HG03139 (cell line): Measurements from ENCODE around the gene HSD17B3.
"Not testable (repeated sequence)": the region's sequence is repeated elsewhere in the genome, so short reads cannot be mapped to it uniquely, and the experiment has no call there.

Experiments used
- ATAC-seq: cut with Tn5 transposase; IDR thresholded peaks from one replicate; pipeline ENCODE4 v1.9.1; 2021; ENCODE audit not compliant: unreplicated experiment

Gene HSD17B3

DNA sequence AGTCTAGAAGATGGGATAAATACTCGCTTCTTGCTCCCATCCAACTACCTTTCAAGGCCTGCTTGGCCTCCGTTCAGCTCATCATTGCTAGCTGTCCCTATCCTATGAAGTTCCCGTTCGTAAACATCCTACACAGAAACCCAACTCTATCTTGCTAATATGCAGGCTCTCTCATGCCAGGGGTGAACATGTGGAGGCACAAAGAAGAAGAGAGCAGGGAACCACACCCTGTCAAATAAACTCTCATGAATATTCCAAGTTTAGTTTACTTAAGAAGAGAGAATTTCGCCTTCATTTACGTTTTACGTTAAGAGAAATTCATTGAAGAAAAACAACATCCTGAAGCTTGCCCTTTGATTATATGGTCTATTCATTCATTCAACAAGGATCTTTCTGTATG lies 7.9 kb upstream of the HSD17B3 start:
- ATAC-seq, result no peak

DNA sequence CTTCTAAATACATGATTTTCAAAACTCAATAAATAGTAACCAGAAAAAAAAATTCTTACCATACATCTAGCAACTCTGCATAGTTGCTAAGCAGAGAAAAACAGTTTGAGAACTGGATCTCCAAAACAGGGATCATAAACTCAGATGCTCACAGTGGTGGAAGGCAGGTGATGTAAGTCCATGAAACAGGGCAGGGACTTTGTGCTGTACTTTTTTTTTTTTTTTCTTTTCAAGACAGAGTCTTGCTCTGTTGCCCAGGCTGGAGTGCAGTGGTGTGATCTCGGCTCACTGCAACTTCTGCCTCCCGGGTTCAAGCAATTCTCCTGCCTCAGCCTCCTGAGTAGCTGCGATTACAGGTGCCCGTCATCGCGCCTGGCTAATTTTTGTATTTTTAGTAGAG lies 5.0 kb upstream of the HSD17B3 start:
- not testable (repeated sequence) for ATAC-seq

DNA sequence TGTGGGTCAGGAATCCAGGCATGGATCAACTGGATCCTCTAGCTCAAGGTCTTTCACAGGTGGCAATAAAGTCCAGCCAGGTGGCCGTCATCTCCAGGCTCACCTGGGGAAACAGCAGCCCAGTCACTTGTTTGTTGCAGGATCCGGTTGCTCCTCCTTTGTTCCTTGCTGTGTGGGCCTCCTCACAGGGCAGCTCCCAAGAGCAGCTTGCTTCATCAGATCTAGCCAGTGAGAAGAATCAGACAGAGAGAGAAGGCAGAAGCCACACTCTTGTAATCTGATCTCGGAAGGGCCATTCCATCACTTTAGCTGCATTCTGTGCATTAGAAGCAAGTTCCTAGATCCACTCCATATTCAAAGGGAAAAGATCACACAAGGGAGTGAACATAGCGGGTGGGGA lies 3.2 kb upstream of the HSD17B3 start:
- ATAC-seq, result no peak

DNA sequence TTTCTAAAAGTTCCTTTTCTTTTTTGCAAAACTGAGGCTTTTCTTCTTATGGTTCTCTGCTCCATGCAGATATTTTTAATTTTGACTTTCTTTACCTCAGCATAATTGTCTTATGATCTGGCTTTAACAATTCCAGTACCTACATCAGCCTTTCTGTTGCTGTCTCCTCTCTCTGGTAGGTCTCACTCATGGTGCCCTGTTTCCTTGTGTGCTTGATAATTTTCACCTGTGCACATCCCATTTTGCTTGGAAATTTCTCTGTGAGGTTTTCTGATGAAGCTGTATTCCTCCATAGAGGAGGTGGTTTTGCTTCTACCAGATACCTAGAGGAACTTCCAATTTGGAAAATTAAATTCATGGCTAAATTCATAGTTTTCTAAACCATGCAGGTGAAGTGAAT lies 2.3 kb upstream of the HSD17B3 start:
- no peak for ATAC-seq

DNA sequence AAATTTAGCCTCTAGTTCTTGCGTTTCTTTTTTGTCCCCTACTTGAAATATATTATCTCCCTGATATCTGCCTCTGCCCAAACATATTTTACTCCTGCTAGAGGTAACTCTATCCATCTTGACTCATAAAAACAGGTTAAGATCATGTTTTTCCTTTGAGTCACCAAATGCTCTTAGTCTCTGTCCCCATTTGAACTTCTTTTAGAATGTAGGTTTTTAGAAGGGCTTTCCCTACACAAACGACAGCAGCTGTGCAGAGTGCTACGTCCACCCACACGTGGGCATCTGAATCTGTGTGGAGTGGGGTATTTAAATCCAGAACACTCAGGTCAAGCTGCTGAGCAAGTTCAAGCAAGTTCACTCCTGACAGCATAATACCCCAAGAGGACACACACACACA lies 2.2 kb downstream of the HSD17B3 start:
- ATAC-seq, result no peak

DNA sequence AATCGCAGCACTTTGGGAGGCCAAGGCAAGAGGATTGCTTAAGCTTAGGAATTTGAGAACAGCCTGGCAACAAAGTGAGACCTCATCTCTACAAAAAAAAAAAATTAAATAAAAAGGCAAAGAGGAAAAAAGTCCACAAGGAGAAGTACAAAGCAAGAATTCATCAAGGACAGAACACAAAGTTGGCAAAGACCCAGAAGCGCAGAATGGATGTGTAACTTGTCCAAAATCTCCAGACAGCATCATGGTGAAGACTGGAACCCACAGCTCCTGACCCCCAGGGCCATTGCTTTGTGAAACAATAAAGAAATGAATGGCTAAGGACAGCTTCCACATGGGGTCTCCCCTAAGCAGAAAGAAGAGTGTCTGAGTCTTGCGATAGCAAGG lies 7.8 kb downstream of the HSD17B3 start:
- ATAC-seq, result no peak

DNA sequence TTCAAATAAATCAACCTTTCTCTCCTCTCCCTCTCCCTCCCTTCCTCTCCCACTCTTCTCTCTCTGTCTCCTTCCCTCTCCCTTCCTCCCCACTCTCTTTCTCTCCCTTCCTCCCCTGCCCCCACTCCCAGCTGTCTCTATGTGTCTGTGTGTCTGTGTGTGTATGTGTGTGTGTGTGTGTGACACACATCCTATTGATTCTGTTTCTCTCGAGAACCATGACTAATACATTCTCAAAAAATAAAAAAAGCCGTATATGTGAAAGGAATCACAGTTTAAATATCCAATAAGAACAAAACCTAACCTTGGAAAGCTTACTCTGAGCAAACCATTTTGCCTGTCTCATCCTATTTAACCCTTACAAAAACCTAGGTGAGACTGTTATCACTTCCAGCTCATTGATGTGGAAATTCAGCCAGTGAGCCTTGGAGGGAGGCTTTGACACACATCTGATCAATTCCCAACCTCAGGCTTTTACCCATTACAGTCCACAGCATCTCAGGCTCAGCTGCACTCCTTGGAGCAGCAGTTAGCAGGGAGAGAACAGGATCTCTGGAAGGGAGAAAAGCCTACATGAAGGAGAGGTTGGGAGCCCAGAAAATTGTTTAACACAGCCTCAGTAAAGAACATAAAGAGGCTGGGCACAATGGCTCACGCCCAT lies 8.3 kb downstream of the HSD17B3 start:
- no peak for ATAC-seq

DNA sequence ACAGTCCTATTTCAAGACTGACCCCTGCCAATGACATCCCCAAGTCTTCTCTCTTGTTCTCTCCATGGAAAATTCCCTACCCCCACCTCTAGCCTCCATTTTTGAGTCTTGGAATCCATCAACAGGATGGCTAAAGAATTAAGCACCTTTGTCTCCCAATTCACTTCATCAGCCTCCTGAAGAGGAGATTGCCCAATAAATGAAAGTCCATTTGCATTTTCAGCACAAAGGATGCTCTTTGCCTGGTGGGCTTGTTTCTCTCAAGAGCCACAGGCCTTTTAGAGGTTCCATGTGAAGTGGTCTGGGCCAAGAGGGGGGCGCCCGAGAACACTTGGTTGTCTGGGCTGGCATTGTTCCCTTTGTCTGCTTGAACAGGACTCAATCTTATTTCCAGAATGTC lies 12.6 kb downstream of the HSD17B3 start:
- ATAC-seq, result no peak

DNA sequence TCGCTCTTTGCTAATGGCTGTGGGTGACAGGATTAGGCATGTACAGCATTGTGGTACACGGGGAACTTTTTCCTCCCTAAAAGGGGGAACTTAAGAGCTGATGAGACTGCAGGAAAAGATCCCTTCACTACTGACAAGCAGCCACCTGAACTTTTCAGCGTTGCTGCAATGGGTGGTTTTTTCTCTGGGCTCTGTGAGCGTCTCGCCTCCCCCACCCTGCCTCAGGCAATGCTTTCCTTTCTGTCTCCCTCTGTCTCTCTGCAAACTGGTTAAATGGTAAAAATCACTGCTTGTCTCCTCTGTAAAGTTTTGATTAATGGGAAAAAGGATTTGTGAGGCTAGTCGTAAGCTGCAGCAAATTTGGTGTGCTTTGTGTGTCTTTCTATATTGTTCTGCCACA lies 20.3 kb downstream of the HSD17B3 start:
- no peak for ATAC-seq

DNA sequence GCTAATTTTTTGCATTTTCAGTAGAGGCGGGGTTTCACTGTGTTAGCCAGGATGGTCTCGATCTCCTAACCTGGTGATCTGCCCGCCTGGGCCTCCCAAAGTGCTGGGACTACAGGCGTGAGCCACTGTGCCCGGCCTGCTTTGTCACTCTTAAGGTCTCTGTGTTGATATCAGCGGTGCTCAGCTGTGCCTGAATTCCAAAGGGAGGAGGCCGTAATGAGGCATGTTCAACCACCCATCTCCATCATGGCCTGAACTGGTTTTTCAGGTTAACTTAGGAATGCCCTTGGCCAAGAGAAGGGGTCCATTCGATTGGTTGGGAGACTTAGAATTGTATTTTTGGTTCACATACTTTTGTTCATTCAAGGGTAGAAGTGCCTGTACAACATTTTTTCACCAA lies 22.0 kb downstream of the HSD17B3 start:
- no peak for ATAC-seq

DNA sequence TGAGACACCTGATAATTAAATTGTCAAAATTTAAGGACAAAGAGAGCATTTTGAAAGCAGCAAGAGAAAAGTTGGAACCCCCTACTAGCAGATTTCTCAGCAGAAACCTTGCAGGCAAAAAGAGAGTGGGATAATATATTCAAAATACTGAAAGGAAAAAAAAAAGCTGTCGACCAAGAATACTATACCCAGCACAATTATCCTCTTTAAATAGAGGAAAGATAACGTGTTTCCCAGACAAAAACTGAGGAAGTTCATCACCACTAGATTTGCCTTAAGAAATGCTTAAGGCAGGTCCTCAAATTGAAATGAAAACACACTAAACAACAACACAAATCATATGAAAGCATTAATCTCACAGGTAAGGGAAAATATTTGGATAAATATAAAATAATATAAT lies 27.0 kb downstream of the HSD17B3 start:
- ATAC-seq, result no peak

DNA sequence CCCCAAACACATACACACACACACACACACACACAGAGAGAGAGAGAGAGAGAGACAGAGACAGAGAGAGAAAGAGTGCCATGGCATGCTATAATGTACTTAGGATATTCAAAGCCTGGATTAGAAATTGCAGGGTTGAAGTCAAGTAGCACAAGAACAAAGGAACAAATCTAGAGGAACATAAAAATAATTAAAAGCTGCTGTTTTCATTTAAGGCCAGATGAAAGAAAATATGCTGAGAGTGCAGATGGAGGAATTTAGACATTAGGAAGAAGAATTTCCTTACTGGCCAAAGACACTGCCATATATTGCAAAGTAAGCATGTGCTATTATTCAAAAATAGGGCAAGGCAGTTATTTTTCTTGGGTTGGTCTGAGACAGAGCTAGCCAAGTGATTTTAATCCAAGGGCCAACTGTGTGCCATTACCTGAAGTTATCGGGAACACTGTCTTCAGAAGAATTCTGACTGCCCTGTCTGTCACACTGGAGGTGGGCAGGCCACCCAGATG lies 31.7 kb downstream of the HSD17B3 start:
- no peak for ATAC-seq

DNA sequence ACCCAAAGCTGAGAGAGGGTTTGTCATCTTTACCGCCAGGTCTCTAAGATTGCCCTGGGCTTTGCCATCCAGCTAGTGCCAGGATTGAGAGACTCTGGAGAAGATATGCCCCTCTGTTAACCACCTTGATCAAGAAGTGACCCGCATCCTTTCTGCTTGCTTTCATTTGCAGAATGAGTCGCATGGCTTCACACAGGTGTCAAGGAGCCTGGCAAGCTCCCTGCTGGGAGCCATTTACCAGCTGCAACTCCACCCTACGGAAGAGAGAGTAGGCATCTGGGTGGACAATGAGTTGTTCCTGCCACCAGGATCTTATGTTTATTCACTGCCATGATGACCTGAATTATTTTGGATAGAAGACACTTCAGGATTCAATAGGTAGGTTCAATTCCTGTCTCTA lies 43.0 kb downstream of the HSD17B3 start:
- ATAC-seq, result no peak

DNA sequence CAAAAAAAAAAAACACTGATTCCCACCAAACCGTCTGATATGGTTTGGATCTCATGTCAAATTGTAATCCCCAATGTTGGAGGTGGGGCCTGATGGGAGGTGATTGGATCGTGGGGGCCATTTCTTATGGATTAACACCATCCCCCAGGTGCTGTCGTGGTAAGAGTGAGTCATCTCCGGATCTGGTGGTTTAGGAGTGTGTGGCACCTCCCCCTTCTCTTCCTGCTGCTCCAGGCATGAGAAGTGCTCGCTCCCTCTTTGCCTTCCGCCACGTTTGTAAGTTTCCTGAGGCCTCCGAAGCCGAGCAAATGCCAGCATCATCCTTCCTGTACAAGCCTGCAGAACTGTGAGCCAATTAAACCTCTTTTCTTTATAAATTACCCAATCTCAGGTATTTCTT lies 45.2 kb downstream of the HSD17B3 start:
- ATAC-seq, result no peak

DNA sequence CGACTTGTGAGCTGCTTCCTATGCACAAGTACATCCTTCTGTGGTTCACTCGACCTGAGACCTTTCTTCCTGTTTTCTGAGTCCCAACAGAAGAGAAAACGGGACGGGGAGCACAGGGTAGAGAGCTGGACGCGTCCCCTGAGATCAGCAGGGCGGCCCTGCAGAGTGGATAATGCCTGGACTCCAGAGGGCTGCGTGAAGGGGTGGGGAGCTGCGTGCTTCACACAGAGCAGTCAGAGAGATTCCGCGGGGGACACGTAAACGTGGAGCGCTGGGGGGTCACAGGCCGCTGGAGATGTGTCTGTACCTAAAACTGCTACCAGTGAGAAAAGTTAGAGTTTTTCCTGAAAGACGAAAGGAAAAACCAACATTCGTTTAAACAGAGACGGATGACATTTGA lies 46.3 kb downstream of the HSD17B3 start:
- ATAC-seq, result no peak

DNA sequence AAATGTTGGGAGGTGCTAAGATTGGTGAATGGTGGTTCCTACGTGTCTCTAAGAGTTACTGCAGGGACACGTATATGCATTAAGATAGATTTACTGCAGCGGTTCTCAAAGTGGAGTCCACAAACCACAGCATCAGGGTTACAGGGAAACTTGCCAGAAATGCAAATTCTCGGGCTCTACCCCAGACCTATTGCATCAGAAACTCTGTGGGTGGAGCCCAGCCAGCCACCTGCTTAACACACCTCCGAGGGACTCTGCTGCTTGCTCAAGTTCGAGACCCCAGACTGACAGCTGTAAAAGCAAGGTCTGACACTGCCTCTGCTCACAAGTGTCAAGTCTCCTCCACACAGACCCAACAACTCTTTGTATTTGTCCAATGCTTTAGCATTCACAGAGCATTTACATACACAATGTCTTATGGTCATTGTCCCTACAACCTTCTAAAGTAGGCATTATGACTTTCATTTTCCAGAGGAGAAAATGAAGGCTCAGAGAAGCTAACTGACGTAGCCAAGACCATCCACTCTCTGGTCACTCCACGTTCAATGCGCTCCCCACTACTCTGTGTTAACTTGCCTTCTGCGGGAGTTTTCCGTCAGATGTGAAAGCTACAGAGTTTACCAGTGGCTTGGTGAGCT lies 48.8 kb downstream of the HSD17B3 start:
- ATAC-seq, result no peak

DNA sequence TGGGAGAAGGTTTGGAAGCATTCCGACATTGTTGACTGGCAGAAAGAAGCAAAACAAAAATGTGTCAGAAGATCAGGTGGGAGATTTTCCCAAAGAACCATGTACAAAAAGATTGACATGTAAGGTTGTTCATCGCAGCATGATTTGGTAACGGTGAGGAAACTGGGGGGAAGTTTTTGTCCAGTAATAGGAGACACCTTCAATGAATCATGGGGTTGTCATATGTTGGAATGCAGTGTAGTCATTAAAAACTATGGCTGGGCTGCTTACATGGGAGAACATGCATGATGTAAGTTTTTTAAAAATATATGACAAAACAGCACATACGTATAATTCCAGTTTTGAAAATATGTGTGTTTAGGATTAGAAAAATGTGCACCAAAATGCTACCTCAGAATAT lies 50.5 kb downstream of the HSD17B3 start:
- ATAC-seq, result no peak

DNA sequence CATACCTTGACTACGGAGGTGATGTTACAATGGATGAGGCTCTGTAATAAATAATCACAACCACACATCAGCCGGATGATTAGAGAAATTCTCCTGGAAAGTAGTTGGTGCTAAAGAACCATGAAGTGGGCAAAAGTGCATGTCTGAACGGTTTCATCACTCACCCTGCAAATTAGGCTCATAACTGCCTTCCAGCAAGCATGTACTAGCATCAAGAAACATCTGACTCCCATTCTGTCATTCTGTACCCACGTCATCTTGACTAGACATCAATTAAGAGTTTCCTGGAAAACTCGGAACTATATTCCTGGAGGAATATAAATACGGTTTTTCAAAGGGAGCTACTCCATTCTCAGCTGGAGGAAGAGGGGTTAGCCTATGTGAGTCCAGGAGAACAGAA lies 52.2 kb downstream of the HSD17B3 start:
- ATAC-seq, result no peak

DNA sequence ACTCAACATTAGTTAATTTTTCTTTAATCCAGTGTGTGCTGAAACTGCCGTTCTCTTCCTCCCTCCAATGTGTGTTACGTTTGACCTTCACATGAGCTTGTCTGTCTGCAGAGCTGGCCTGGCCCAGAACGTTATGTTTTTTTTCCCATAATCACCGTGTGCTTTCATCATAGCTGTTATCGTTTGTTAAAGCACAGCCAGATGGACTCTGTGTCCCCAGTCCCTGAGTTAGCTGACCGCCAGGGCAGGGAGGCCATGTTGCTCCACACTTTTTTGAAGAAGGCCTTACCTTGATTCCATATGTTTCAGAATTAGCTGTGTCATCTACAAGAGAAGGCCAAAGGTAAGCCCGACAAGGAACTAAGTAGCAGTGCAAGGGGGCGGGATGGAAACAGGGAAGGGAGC lies 55.7 kb downstream of the HSD17B3 start:
- ATAC-seq, result no peak

DNA sequence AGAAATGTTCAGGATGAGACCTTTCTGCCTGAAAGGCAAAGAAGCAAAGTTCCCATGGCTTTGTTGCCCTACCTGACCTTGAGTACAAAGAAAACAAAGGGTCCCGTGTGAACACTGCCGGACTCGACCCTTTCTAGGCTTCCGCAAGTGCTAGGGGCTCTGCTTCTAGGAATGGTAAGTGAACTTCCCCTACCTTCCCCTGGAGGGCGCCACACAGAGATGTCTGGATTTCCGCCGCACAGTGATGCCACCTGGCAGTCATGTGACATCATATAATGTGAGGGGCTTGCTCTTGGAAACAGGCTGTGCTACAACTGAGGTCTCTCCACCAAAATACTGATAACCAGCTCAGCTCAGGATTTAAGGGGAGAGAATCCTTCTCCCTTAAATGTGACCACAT lies 56.6 kb downstream of the HSD17B3 start:
- no peak for ATAC-seq

DNA sequence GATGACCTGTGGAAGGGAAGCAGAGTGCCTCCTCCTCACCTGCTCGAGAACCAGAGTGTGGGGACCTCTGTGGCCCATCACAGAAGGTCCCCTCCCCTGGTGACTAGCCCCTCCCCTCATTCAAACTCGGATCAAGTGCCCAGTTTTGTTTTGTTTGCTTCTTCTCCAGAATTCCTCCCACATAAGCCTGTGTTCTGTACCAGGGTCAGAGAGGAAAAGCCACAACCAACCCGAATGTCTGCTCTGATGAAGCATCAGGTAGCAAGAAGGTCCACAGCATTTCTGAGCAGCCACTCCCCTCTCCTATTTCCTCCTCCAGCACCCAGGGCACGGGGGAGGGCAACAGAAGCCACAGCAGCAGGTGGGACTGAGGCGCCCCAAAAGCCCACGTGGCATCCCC lies 58.2 kb downstream of the HSD17B3 start:
- no peak for ATAC-seq

DNA sequence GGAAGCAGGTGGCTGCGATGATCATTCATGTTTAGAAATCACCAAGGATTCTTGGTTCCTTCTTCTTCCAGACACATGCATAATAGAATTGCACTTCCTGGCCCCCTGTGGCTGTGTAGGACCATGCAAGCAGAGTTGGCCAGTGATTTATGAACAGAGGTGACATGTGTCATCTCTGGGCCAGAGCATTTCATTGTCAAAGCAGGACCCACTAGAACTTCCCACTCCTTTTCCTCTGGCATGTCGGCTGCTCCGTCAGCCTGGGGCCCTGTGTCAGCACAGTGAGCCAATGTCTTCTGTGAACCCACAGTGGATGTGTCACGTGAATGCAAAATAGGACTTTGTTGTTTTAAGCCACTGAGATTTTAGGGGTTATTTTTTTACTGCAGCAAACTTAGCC lies 59.2 kb downstream of the HSD17B3 start:
- no peak for ATAC-seq

DNA sequence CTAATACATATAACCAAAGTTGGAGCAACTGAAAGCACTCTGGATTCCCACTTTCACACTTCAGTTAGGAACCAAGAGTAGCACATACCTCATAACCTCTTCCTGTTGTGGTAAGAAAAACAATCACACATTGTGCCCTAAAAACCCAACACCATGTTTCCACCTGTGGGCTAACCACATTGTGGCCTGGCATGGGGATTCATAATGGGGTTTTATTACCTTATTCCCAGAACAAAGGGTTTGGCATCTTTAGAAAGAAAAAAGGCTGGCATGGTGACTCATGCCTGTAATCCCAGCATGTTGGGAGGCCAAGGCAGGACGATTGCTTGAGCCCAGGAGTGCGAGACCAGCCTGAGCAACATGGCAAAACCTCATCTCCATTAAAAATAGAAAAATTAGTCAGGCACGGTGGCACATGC lies 60.6 kb downstream of the HSD17B3 start:
- ATAC-seq, result no peak
